HEK293 (cell line): ENCODE results near the gene OR7G2.

Experiments used
- CTCF ChIA-PET: fragments of 350-600 bp; formaldehyde crosslinking; extraction: SDS; loops from one replicate; lab custom pipeline; 2021; ENCODE audit warnings: antibody characterized with exemption; lab: Yijun Ruan, JAX
- POLR2A ChIA-PET: fragments of 300-600 bp; formaldehyde crosslinking; extraction: SDS; loops from one replicate; lab custom pipeline; 2020; ENCODE audit warnings: antibody characterized with exemption, inconsistent platforms; lab: Yijun Ruan, JAX
- H3K27ac ChIP-seq: fragments of 200-500 bp; sonication (Bioruptor generic); 2 replicates; pipeline ENCODE4 v1.5.1; 2014; ENCODE audit warnings: low read depth, low read length, control low read depth, inconsistent platforms; ENCODE audit errors: extremely low read depth
- H3K36me3 ChIP-seq, 2 experiments: fragments of 200-500 bp in 1 of 2; sonication (Bioruptor generic) in 1 of 2; 1 replicate in 1 of 2; 2 replicates in 1 of 2; pipeline ENCODE4 v1.5.1; 2014 to 2017; ENCODE audit warnings: inconsistent platforms in 2 of 2, low read length in 2 of 2; ENCODE audit not compliant: control insufficient read depth in 2 of 2, insufficient read depth in 1 of 2
- H3K4me1 ChIP-seq: fragments of 200-500 bp; sonication (Bioruptor generic); 2 replicates; pipeline ENCODE4 v1.5.1; 2014; ENCODE audit warnings: mild to moderate bottlenecking, low read length, inconsistent platforms; ENCODE audit not compliant: control insufficient read depth, insufficient read depth
- H3K4me3 ChIP-seq: 2 replicates; pipeline ENCODE4 v1.5.1; 2011; ENCODE audit warnings: low read depth, mild to moderate bottlenecking, control low read depth, low read length, moderate library complexity
- H3K9me3 ChIP-seq: fragments of 200-500 bp; sonication (Bioruptor generic); 2 replicates; pipeline ENCODE4 v1.5.1; 2014; ENCODE audit warnings: low read depth, low read length, inconsistent platforms; ENCODE audit not compliant: control insufficient read depth, insufficient read depth
- OSR2 ChIP-seq: fragments of 450-650 bp; formaldehyde crosslinking; IDR thresholded peaks from 2 replicates; pipeline ENCODE4 v1.5.1; 2016; ENCODE audit warnings: missing biosample characterization, missing genetic modification characterization
- PRDM1 ChIP-seq: fragments of 450-650 bp; formaldehyde crosslinking; IDR thresholded peaks from 2 replicates; pipeline ENCODE4; 2016; ENCODE audit warnings: missing biosample characterization, missing genetic modification characterization
- ZBTB8A ChIP-seq: fragments of 450-650 bp; formaldehyde crosslinking; IDR thresholded peaks from 2 replicates; pipeline ENCODE4 v1.5.1; 2016; ENCODE audit warnings: missing biosample characterization, missing genetic modification characterization
- ZFHX2 ChIP-seq: fragments of 450-650 bp; formaldehyde crosslinking; conservative IDR thresholded peaks from 2 replicates; pipeline ENCODE4 v1.5.1; 2016; ENCODE audit warnings: missing biosample characterization, missing genetic modification characterization
- ZFP41 ChIP-seq: fragments of 450-650 bp; formaldehyde crosslinking; IDR thresholded peaks from 2 replicates; pipeline ENCODE4 v1.5.1; 2016; ENCODE audit warnings: missing biosample characterization, missing genetic modification characterization, borderline replicate concordance
- ZIC2 ChIP-seq: fragments of 450-650 bp; formaldehyde crosslinking; IDR thresholded peaks from 2 replicates; pipeline ENCODE4 v1.5.1; 2016; ENCODE audit warnings: missing biosample characterization, missing genetic modification characterization
- ZNF202 ChIP-seq: fragments of 450-650 bp; formaldehyde crosslinking; IDR thresholded peaks from 2 replicates; pipeline ENCODE4 v1.5.1; 2016; ENCODE audit warnings: missing biosample characterization, missing genetic modification characterization, borderline replicate concordance
- ZNF214 ChIP-seq: fragments of 450-650 bp; formaldehyde crosslinking; IDR thresholded peaks from 2 replicates; pipeline ENCODE4 v1.5.1; 2017; ENCODE audit warnings: missing biosample characterization, mild to moderate bottlenecking, missing genetic modification characterization, borderline replicate concordance
- ZNF223 ChIP-seq: fragments of 450-650 bp; formaldehyde crosslinking; IDR thresholded peaks from 2 replicates; pipeline ENCODE4 v1.5.1; 2016; ENCODE audit warnings: missing biosample characterization, missing genetic modification characterization
- ZNF24 ChIP-seq: fragments of 450-650 bp; formaldehyde crosslinking; IDR thresholded peaks from 2 replicates; pipeline ENCODE4 v1.5.1; 2016; ENCODE audit warnings: missing biosample characterization, missing genetic modification characterization
- ZNF48 ChIP-seq: fragments of 450-650 bp; formaldehyde crosslinking; IDR thresholded peaks from 2 replicates; pipeline ENCODE4 v1.5.1; 2016; ENCODE audit warnings: missing biosample characterization, missing genetic modification characterization
- ZNF561 ChIP-seq: fragments of 450-650 bp; IDR thresholded peaks from 2 replicates; pipeline ENCODE4 v1.5.1; 2018; ENCODE audit warnings: missing biosample characterization, missing genetic modification characterization, borderline replicate concordance
- ZNF596 ChIP-seq: fragments of 450-650 bp; IDR thresholded peaks from 2 replicates; pipeline ENCODE4 v1.5.0; 2018; ENCODE audit warnings: missing biosample characterization, mild to moderate bottlenecking, missing genetic modification characterization, moderate library complexity
- ZNF629 ChIP-seq: fragments of 450-650 bp; formaldehyde crosslinking; IDR thresholded peaks from 2 replicates; pipeline ENCODE4 v1.5.1; 2017; ENCODE audit warnings: missing biosample characterization, missing genetic modification characterization
- ZNF660 ChIP-seq: fragments of 450-650 bp; IDR thresholded peaks from 2 replicates; pipeline ENCODE4 v1.5.1; 2018; ENCODE audit warnings: missing biosample characterization, mild to moderate bottlenecking, missing genetic modification characterization
- ZNF777 ChIP-seq: fragments of 450-650 bp; formaldehyde crosslinking; IDR thresholded peaks from 2 replicates; pipeline ENCODE4 v1.5.1; 2017; ENCODE audit warnings: missing biosample characterization, missing genetic modification characterization, borderline replicate concordance
- ZNF791 ChIP-seq: fragments of 450-650 bp; formaldehyde crosslinking; IDR thresholded peaks from 2 replicates; pipeline ENCODE4 v1.5.1; 2016; ENCODE audit warnings: missing biosample characterization, missing genetic modification characterization
- ZSCAN16 ChIP-seq: fragments of 450-650 bp; formaldehyde crosslinking; IDR thresholded peaks from 2 replicates; pipeline ENCODE4 v1.5.1; 2016; ENCODE audit warnings: missing biosample characterization, missing genetic modification characterization
- TF ChIP-seq, protein P1 (sequence below): fragments of 450-650 bp; formaldehyde crosslinking; IDR thresholded peaks from 2 replicates; pipeline ENCODE4; 2016; ENCODE audit warnings: missing biosample characterization, missing genetic modification characterization
- TF ChIP-seq, protein P2 (sequence below): fragments of 450-650 bp; formaldehyde crosslinking; IDR thresholded peaks from 2 replicates; pipeline ENCODE4 v1.5.1; 2016; ENCODE audit warnings: missing biosample characterization, missing genetic modification characterization
- TF ChIP-seq, protein P3 (sequence below): fragments of 450-650 bp; formaldehyde crosslinking; IDR thresholded peaks from 2 replicates; pipeline ENCODE4 v1.5.1; 2016; ENCODE audit warnings: missing biosample characterization, missing genetic modification characterization
- TF ChIP-seq, protein P4 (sequence below): fragments of 450-650 bp; formaldehyde crosslinking; IDR thresholded peaks from 2 replicates; pipeline ENCODE4 v1.5.1; 2016; ENCODE audit warnings: missing biosample characterization, missing genetic modification characterization
- TF ChIP-seq, protein P5 (sequence below): fragments of 450-650 bp; formaldehyde crosslinking; IDR thresholded peaks from 2 replicates; pipeline ENCODE4 v1.5.1; 2017; ENCODE audit warnings: missing biosample characterization, missing genetic modification characterization

OR7G2 gene

DNA sequence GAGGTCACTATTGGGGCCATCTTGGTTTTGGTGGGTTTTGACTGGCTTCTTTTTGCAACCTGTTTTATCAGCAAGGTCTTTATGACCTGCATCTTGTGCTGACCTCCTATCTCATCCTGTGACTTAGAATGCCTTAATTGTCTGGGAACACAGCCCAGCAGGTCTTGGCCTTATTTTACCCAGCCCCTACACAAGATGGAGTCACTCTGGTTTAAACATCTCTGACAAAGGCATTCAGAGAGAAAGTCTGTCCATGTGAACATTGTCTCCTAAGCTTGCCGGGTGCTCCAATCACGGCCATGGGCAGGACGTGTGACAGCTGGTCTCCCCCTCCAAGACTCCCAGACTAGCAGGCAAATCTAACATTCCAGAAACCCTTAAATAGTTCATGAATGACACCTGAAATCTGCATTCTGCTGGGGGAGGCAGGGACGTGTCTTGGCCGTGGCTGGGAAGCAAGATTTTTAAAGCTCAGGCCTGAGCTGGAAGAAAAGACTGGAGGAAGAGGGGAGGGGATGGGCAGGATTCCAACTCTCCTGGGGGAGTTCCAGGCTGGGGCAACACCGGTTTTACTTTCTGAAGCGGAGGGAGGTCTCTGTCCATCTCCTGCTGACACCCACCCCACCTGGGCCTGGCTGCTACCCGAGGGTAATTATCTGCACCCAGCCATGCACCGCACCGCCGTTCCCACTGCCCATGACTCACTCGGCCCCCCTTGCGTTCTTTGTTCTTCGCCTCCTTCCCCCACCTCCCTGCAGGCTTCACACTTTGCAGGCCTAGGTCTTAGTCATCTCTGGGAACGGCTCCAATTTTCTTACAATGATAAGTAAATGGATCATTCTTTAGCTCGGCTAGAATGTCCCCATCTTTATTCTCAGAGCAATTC, 32.0 kb downstream of the OR7G2 start (continued):
- no peak for TF ChIP-seq ZNF223 (tag by site-specific recombination)
- TF ChIP-seq, protein P1, sequence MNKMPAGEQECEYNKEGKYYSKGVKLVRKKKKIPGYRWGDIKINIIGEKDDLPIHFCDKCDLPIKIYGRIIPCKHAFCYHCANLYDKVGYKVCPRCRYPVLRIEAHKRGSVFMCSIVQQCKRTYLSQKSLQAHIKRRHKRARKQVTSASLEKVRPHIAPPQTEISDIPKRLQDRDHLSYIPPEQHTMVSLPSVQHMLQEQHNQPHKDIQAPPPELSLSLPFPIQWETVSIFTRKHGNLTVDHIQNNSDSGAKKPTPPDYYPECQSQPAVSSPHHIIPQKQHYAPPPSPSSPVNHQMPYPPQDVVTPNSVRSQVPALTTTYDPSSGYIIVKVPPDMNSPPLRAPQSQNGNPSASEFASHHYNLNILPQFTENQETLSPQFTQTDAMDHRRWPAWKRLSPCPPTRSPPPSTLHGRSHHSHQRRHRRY (tag by site-specific recombination) = no peak
- TF ChIP-seq, protein P2, sequence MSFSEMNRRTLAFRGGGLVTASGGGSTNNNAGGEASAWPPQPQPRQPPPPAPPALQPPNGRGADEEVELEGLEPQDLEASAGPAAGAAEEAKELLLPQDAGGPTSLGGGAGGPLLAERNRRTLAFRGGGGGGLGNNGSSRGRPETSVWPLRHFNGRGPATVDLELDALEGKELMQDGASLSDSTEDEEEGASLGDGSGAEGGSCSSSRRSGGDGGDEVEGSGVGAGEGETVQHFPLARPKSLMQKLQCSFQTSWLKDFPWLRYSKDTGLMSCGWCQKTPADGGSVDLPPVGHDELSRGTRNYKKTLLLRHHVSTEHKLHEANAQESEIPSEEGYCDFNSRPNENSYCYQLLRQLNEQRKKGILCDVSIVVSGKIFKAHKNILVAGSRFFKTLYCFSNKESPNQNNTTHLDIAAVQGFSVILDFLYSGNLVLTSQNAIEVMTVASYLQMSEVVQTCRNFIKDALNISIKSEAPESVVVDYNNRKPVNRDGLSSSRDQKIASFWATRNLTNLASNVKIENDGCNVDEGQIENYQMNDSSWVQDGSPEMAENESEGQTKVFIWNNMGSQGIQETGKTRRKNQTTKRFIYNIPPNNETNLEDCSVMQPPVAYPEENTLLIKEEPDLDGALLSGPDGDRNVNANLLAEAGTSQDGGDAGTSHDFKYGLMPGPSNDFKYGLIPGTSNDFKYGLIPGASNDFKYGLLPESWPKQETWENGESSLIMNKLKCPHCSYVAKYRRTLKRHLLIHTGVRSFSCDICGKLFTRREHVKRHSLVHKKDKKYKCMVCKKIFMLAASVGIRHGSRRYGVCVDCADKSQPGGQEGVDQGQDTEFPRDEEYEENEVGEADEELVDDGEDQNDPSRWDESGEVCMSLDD (tag by site-specific recombination) = peak; percentile 65; the same call in 1 of the 2 replicates
- TF ChIP-seq ZNF561 = 0 out of 2 replicates have a peak, but pooled peaks have one; percentile 33
- TF ChIP-seq ZNF596 (tag by site-specific recombination) = no peak
- TF ChIP-seq ZNF214 (tag by site-specific recombination) = no peak
- TF ChIP-seq, protein P3, sequence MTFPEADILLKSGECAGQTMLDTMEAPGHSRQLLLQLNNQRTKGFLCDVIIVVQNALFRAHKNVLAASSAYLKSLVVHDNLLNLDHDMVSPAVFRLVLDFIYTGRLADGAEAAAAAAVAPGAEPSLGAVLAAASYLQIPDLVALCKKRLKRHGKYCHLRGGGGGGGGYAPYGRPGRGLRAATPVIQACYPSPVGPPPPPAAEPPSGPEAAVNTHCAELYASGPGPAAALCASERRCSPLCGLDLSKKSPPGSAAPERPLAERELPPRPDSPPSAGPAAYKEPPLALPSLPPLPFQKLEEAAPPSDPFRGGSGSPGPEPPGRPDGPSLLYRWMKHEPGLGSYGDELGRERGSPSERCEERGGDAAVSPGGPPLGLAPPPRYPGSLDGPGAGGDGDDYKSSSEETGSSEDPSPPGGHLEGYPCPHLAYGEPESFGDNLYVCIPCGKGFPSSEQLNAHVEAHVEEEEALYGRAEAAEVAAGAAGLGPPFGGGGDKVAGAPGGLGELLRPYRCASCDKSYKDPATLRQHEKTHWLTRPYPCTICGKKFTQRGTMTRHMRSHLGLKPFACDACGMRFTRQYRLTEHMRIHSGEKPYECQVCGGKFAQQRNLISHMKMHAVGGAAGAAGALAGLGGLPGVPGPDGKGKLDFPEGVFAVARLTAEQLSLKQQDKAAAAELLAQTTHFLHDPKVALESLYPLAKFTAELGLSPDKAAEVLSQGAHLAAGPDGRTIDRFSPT (tag by site-specific recombination) = peak; percentile 97
- TF ChIP-seq OSR2 = peak; percentile 76
- TF ChIP-seq ZNF660 (tag by site-specific recombination) = peak; percentile 80; the same call in 1 of the 2 replicates
- TF ChIP-seq ZBTB8A = no peak
- TF ChIP-seq ZSCAN16 (tag by site-specific recombination) = no peak
- TF ChIP-seq, protein P4, sequence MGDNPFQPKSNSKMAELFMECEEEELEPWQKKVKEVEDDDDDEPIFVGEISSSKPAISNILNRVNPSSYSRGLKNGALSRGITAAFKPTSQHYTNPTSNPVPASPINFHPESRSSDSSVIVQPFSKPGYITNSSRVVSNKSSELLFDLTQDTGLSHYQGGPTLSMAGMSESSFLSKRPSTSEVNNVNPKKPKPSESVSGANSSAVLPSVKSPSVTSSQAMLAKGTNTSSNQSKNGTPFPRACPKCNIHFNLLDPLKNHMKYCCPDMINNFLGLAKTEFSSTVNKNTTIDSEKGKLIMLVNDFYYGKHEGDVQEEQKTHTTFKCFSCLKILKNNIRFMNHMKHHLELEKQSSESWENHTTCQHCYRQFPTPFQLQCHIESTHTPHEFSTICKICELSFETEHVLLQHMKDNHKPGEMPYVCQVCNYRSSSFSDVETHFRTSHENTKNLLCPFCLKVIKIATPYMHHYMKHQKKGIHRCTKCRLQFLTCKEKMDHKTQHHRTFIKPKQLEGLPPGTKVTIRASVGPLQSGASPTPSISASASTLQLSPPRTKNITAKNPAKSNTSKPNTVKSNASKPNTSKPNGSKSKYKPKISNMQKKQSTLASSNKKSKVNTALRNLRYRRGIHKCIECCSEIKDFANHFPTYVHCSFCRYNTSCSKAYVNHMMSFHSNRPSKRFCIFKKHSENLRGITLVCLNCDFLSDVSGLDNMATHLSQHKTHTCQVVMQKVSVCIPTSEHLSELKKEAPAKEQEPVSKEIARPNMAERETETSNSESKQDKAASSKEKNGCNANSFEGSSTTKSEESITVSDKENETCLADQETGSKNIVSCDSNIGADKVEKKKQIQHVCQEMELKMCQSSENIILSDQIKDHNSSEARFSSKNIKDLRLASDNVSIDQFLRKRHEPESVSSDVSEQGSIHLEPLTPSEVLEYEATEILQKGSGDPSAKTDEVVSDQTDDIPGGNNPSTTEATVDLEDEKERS (tag by site-specific recombination) = no peak
- no peak for TF ChIP-seq PRDM1 (tag by site-specific recombination)
- TF ChIP-seq ZFP41 (tag by site-specific recombination) = no peak
- TF ChIP-seq ZFHX2 (tag by site-specific recombination) = peak; percentile 65
- TF ChIP-seq ZNF48 (tag by site-specific recombination) = no peak
- TF ChIP-seq, all 188 proteins: peak for 48

DNA sequence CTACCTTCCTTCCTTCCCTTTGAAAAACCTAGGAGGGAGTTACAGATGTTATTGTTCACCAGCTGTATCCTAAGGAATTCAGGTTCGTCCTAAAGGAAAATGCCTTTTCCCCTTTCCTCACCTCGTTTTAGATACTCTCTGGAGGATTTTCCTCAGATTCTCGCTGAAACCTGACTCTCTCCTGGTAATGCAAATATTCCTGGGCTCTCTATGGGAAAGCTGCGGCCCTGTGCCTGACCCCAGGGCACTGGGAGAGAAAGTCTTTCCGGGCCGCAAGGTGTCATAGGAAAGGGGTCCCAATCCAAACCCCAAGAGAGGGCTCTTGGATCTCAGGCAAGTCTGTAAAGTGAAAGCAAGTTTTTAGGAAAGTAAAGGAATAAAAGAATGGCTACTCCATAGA, 33.5 kb downstream of the OR7G2 start:
- H3K4me1 ChIP-seq = peaks cover 6% of the 10 kb centered on the region
- ChIA-PET POLR2A (no interaction called here), CTCF (no interaction called here)
- no peak overlapping the region for H3K4me3 ChIP-seq
- H3K36me3 ChIP-seq = no peaks in the 10 kb centered on the region
- no peaks in the 10 kb centered on the region for H3K9me3 ChIP-seq
- no peak overlapping the region for H3K27ac ChIP-seq
- TF ChIP-seq ZNF24 (tag by site-specific recombination) = no peak
- no peak for TF ChIP-seq ZNF202 (tag by site-specific recombination)
- no peak for TF ChIP-seq ZNF777 (tag by site-specific recombination)
- no peak for TF ChIP-seq ZIC2
- TF ChIP-seq, protein P5, sequence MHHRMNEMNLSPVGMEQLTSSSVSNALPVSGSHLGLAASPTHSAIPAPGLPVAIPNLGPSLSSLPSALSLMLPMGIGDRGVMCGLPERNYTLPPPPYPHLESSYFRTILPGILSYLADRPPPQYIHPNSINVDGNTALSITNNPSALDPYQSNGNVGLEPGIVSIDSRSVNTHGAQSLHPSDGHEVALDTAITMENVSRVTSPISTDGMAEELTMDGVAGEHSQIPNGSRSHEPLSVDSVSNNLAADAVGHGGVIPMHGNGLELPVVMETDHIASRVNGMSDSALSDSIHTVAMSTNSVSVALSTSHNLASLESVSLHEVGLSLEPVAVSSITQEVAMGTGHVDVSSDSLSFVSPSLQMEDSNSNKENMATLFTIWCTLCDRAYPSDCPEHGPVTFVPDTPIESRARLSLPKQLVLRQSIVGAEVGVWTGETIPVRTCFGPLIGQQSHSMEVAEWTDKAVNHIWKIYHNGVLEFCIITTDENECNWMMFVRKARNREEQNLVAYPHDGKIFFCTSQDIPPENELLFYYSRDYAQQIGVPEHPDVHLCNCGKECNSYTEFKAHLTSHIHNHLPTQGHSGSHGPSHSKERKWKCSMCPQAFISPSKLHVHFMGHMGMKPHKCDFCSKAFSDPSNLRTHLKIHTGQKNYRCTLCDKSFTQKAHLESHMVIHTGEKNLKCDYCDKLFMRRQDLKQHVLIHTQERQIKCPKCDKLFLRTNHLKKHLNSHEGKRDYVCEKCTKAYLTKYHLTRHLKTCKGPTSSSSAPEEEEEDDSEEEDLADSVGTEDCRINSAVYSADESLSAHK (tag by site-specific recombination) = no peak
- no peak for TF ChIP-seq ZNF629 (tag by site-specific recombination)
- TF ChIP-seq ZNF791 (tag by site-specific recombination) = no peak
